HCT116 (cell line): ENCODE results near the gene TRPM5. TPM values are rescaled to one million over a fixed set of nuclear protein-coding genes. Genes with fewer than 3 reads are reported as not detected.

ENCODE experiments used
- ATAC-seq: fragments of 200-7000 bp; cut with Tn5 transposase; 2 replicates; pipeline ENCODE4 v1.9.1; 2020; ENCODE audit warnings: mild to moderate bottlenecking, moderate library complexity
- BruUV-seq: library from RNA; stranded (reverse); fragments of 400-500 nt; replicated peaks from 2 replicates; lab custom pipeline; 2021; lab: Mats Ljungman, UMichigan
- CTCF ChIA-PET: fragments of 300-600 bp; sonication (Branson Sonifier 250); formaldehyde crosslinking; loops from one replicate; lab custom pipeline; 2021; ENCODE audit warnings: antibody characterized with exemption; lab: Charles Lee
- POLR2A ChIA-PET: fragments of 300-600, 350-600 bp; sonication (Branson Sonifier 250); formaldehyde crosslinking; loops from one replicate; lab custom pipeline; 2021; ENCODE audit warnings: antibody characterized with exemption; lab: Charles Lee
- RAD21 ChIA-PET, 2 experiments: fragments of 300-600 bp; sonication (Branson Sonifier 250); formaldehyde crosslinking; loops; one replicate each; lab custom pipeline; 2023; ENCODE audit warnings: low total read pairs in 2 of 2; ENCODE audit not compliant: uncharacterized antibody in 2 of 2, unreplicated experiment in 2 of 2, low non-redundant PET in 1 of 2; lab: Charles Lee
- DNase-seq: peaks from one replicate; pipeline ENCODE4 v3.0.0-alpha.2; 2010; ENCODE audit warnings: low read depth, low spot score
- H2AFZ ChIP-seq: fragments of 200-600 bp; shearing (Covaris generic), sonication (generic); 2 replicates; pipeline ENCODE4 v1.6.1; 2017; ENCODE audit warnings: low read depth, mixed run types, mixed read lengths, antibody characterized with exemption, low read length; ENCODE audit not compliant: poor library complexity, severe bottlenecking
- H3K27ac ChIP-seq: 2 replicates; pipeline ENCODE4 v1.5.1; 2012; ENCODE audit warnings: low read depth, low read length
- H3K27me3 ChIP-seq: fragments of 200-600 bp; sonication (generic); 2 replicates; pipeline ENCODE4 v1.6.1; 2016; ENCODE audit warnings: mixed run types, low read length, mixed read lengths; ENCODE audit not compliant: insufficient read depth
- H3K36me3 ChIP-seq, 2 experiments: fragments of 200-500 bp in 1 of 2; fragments of 200-600 bp in 1 of 2; sonication (Bioruptor generic) in 1 of 2; sonication (generic) in 1 of 2; 2 replicates each; pipeline versions ENCODE4 v1.5.1 to v1.6.1; 2014 to 2016; ENCODE audit warnings: low read length in 2 of 2, inconsistent platforms in 1 of 2, mixed read lengths in 1 of 2, mixed run types in 1 of 2; ENCODE audit not compliant: insufficient read depth in 2 of 2, control insufficient read depth in 1 of 2
- H3K4me1 ChIP-seq, 2 experiments: fragments of 200-600 bp in 1 of 2; sonication (generic) in 1 of 2; 2 replicates each; pipeline versions ENCODE4 v1.5.1 to v1.6.1; 2012 to 2017; ENCODE audit warnings: low read length in 2 of 2, inconsistent platforms in 1 of 2, mild to moderate bottlenecking in 1 of 2, mixed read lengths in 1 of 2, mixed run types in 1 of 2, moderate library complexity in 1 of 2; ENCODE audit not compliant: insufficient read depth in 2 of 2, control insufficient read depth in 1 of 2
- H3K4me2 ChIP-seq: fragments of 200-600 bp; sonication (generic); 2 replicates; pipeline ENCODE4 v1.6.1; 2017; ENCODE audit warnings: mixed run types, low read length, mixed read lengths
- H3K4me3 ChIP-seq, 2 experiments: fragments of 200-600 bp in 1 of 2; sonication (generic) in 1 of 2; replicated peaks in 1 of 2; 2 replicates each; pipeline ENCODE4 v1.5.1; 2011 to 2016; ENCODE audit warnings: low read length in 2 of 2, control low read depth in 1 of 2, low read depth in 1 of 2, mild to moderate bottlenecking in 1 of 2, mixed read lengths in 1 of 2, mixed run types in 1 of 2
- H3K79me2 ChIP-seq: fragments of 200-600 bp; sonication (generic); 2 replicates; pipeline ENCODE4 v1.6.1; 2017; ENCODE audit warnings: mild to moderate bottlenecking, mixed run types, low read length, moderate library complexity, mixed read lengths; ENCODE audit not compliant: insufficient read depth
- H3K9ac ChIP-seq: fragments of 200-600 bp; sonication (generic); 2 replicates; pipeline ENCODE4 v1.6.1; 2016; ENCODE audit warnings: low read length, mixed read lengths
- H3K9me2 ChIP-seq: fragments of 200-600 bp; sonication (generic), shearing (Covaris generic); 2 replicates; pipeline ENCODE4 v1.6.1; 2017; ENCODE audit warnings: mixed run types, mild to moderate bottlenecking, moderate library complexity; ENCODE audit not compliant: insufficient read depth
- H3K9me3 ChIP-seq, 2 experiments: fragments of 200-500 bp in 1 of 2; fragments of 200-600 bp in 1 of 2; sonication (Bioruptor generic) in 1 of 2; sonication (generic) in 1 of 2; 2 replicates each; pipeline ENCODE4 v1.6.1; 2014 to 2017; ENCODE audit warnings: low read length in 2 of 2, mixed read lengths in 2 of 2, inconsistent platforms in 1 of 2, low read depth in 1 of 2, mild to moderate bottlenecking in 1 of 2, mixed run types in 1 of 2, moderate library complexity in 1 of 2; ENCODE audit not compliant: control insufficient read depth in 1 of 2, insufficient read depth in 1 of 2
- H4K20me1 ChIP-seq: fragments of 200-600 bp; sonication (generic), shearing (Covaris generic); 2 replicates; pipeline ENCODE4 v1.6.1; 2017; ENCODE audit warnings: mixed run types, mild to moderate bottlenecking, moderate library complexity; ENCODE audit not compliant: insufficient read depth
- CBX3 ChIP-seq: IDR thresholded peaks from 2 replicates; pipeline ENCODE4 v1.6.1; 2012; ENCODE audit warnings: low read depth
- CTCF ChIP-seq, 3 experiments: fragments of 200-600 bp in 1 of 3; sonication (generic) in 1 of 3; IDR thresholded peaks in 2 of 3; conservative IDR thresholded peaks in 1 of 3; 2 replicates each; pipeline ENCODE4 v1.5.1; 2012 to 2017; ENCODE audit warnings: low read depth in 2 of 3, low read length in 2 of 3, antibody characterized with exemption in 1 of 3, borderline replicate concordance in 1 of 3, control low read depth in 1 of 3, mild to moderate bottlenecking in 1 of 3, mixed read lengths in 1 of 3, mixed run types in 1 of 3, moderate library complexity in 1 of 3; ENCODE audit not compliant: insufficient read depth in 1 of 3
- EGR1 ChIP-seq: IDR thresholded peaks from 2 replicates; pipeline ENCODE4 v1.6.1; 2012; ENCODE audit warnings: low read depth
- EZH2phosphoT487 ChIP-seq: fragments of 200-600 bp; IDR thresholded peaks from 2 replicates; pipeline ENCODE4 v1.6.1; 2018; ENCODE audit warnings: antibody characterized with exemption, borderline replicate concordance
- FOSL1 ChIP-seq: IDR thresholded peaks from 2 replicates; pipeline ENCODE4 v1.6.1; 2012; ENCODE audit warnings: low read depth
- REST ChIP-seq: IDR thresholded peaks from 2 replicates; pipeline ENCODE4 v1.6.1; 2012; ENCODE audit warnings: low read depth
- SIN3A ChIP-seq: IDR thresholded peaks from 2 replicates; pipeline ENCODE4 v1.6.1; 2012; ENCODE audit warnings: low read depth
- TCF7L2 ChIP-seq: IDR thresholded peaks from 2 replicates; pipeline ENCODE4 v1.7.0; 2011; ENCODE audit warnings: borderline replicate concordance, inconsistent platforms; ENCODE audit not compliant: insufficient read depth, insufficient read length; ENCODE audit errors: extremely low read depth
- ZBTB33 ChIP-seq: IDR thresholded peaks from 2 replicates; pipeline ENCODE4 v1.6.1; 2011; ENCODE audit warnings: mild to moderate bottlenecking, low read length, moderate library complexity; ENCODE audit not compliant: insufficient replicate concordance; ENCODE audit errors: extremely low read depth
- ZNF274 ChIP-seq: fragments of 200-500 bp; sonication (Bioruptor generic); IDR thresholded peaks from 2 replicates; pipeline ENCODE4 v1.6.1; 2014; ENCODE audit warnings: mild to moderate bottlenecking, low read depth, low read length, inconsistent platforms
- intact Hi-C: fragments of 100-400 bp; cut with micrococcal nuclease; formaldehyde crosslinking; loops from 2 replicates; pipeline ENCODE4 v1.10.0; 2022
- total RNA-seq: library from RNA; stranded (reverse); gene quantifications from one replicate; pipeline ENCODE4 v1.2.1, GENCODE V29; 2021; ENCODE audit not compliant: unreplicated experiment

The TRPM5 gene
- total RNA-seq, 1 experiment from 2014 or later: 0.07 TPM

- no peak for TF ChIP-seq ZNF274
- TF ChIP-seq CBX3: no peak
- TF ChIP-seq REST: no peak
- TF ChIP-seq, all 23 proteins: peak for 0
Observed at GRCh38 chr11:2433106-2433925, 11.0 kb downstream of the TRPM5 start (continued).

- no peaks in the 10 kb centered on the region for H3K4me1 ChIP-seq
- no peaks in the 10 kb centered on the region for H3K27me3 ChIP-seq
- no peak overlapping the region for H3K4me2 ChIP-seq
- no peaks in the 10 kb centered on the region for H3K79me2 ChIP-seq
- BruUV-seq: no TSS peak
- ATAC-seq (no peak), DNase-seq (no peak)
- H3K27ac ChIP-seq: no peak overlapping the region
- H3K9ac ChIP-seq: no peak overlapping the region
- no peaks in the 10 kb centered on the region for H3K9me3 ChIP-seq
- no peaks in the 10 kb centered on the region for H3K9me2 ChIP-seq
- H3K4me3 ChIP-seq: no peak overlapping the region
- H2AFZ ChIP-seq: no peak overlapping the region
- ChIA-PET RAD21 (no interaction called here), CTCF (interaction anchor here (0.8 kb wide), 1 partner anchor 99 kb away, joined by 3 read pairs; no protein-coding TSS in a partner anchor), POLR2A (no interaction called here)
- H3K36me3 ChIP-seq: no peaks in the 10 kb centered on the region
- no peaks in the 10 kb centered on the region for H4K20me1 ChIP-seq
- intact Hi-C loops: no loop called here
- TF ChIP-seq ZNF274 (no peak), SIN3A (no peak), ZBTB33 (no peak), REST (no peak), CTCF (IDR thresholded peaks at IDR 0.05 in 2 of 3, conservative IDR thresholded peaks at IDR 0.05 in 1 of 3; ENCODE audit: borderline replicate concordance in 1 of 3, insufficient read depth in 1 of 3, low read depth in 2 of 3, low read length in 2 of 3) (no peak), FOSL1 (no peak), EZH2phosphoT487 (no peak), EGR1 (no peak), TCF7L2 (no peak)
Observed at GRCh38 chr11:2432628-2433071, 11.7 kb downstream of the TRPM5 start.
